Mucosa of gallbladder (tissue), 1 donor: ENCODE data around the gene HPCAL1. TPM values are rescaled to one million over a fixed set of nuclear protein-coding genes. Genes with fewer than 3 reads are reported as not detected.

Experiments
- DNase-seq: peaks from one replicate; pipeline ENCODE4 v3.0.0-alpha.2; 2020; ENCODE audit warnings: low spot score
- total RNA-seq: library from RNA; stranded (reverse); gene quantifications from one replicate; pipeline ENCODE4 v1.2.1, GENCODE V29; 2021
- donor health status: DM: no; HTN: no; CAD: no.

The HPCAL1 gene
- total RNA-seq, 1 donor from 2014 or later, result 44.0 TPM

DNA sequence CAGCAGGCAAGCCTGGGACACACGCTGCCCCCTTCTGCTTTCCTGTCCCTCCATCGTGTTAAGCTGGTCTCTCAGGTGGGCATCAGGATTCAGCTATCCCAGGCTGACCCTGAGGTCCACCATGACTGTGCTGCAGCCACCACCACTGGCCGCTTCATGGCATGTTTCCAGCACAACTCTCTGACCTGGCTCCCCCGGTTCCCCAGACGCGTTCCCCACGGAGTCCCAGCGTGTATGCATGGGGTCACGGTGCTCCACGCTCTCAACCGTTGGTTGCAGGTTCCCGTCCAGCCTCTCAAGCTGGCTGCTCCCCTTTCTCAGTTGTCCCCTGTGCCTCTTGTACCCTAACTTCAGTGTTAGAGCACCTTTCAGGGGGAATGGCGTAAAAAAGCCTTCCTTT, 20.3 kb downstream of the HPCAL1 start:
- no peak for DNase-seq

DNA sequence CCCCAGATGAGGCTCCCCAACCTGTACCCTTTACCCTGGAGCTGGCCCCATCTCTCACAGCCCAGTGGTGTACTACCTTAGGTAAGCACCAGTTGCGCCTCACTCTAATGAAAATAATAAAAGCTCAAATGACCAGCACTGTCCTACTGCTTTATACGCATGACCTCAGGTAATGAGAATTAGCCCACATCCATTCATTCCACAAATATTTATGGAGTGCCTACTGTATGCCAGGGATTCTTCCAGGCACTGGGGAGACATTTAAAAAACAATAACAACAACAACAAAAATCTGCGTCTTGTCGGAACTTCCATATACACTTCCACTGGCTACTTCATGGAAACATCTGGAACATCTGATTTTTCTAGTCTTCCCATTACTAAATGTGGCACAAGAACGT, 20.8 kb downstream of the HPCAL1 start:
- no peak for DNase-seq

DNA sequence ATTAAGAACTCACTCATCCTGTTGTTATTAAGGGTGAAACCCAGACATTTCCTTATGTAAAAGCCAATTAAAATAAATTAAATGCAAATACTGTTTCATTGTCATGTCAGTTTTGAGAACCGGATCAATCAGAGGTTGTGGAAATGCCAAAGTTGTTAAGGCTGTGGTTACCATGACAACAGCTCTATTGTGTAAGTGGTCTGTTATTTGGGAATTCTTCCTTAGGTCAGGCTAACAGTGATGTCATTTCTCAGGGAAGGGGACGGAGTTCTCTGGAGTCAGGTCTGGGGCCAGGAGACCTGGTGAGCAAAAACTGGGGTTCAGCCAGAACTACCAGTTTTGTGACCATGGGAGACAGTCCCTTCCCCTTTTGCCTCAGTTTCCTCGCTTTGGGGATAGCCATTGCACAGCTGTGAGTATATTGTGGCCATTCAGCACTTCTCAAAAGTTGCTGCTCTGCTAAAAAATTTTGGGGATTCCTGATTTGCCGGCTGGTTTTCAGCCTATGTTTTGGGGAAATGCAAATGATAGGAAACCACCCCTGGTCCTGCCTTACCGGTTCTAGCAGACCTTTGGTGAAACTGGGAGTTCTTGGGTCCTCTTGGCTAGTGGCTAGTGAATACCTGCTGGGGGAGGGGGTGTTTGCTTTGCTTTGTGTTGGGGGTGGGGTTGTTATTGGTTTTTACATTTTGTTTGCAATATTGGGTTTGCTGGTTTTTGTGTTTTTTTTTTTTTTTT, 21.6 kb downstream of the HPCAL1 start:
- no peak for DNase-seq

DNA sequence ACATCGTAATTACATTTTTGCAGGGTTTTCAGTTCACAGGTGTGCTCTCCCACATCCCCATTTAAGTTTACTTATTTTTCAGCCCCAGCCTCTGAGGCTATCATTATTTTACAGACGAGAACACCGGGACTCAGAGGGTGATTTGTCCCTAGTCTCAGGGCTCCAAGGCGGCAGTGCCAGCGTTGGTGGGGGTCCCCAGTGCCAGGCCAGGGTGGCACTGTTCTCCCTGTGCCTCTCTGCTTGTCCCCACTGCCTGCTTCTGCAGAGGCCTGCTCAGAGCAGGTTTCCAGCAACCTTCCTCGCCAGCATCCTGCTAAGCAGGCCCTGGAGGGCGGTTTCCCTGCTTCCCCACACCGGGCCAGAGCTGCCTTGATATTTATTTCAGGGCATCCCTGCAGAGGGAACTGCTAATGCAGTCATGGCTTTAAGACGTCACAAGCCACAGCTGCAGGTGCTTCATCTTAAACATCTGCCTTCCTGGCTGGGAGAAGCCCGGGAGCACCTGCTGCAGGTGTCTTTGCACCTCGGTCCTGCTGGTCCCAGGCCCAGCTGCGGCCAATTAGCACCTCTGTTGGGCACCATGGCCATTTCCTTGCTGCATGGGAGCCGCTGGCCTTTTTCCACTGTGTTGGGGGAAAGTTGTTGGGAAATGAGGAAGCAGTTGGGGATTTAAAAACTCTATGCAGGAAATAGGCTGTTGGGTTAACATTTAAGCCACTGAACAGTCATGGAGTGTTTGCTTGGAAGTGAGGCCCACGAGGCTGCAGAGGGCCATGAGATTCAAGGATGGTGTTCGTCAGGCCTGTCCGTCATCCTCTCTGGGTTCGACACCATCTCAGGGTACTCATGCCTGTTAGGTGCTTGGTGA, 22.8 kb downstream of the HPCAL1 start:
- no peak for DNase-seq

DNA sequence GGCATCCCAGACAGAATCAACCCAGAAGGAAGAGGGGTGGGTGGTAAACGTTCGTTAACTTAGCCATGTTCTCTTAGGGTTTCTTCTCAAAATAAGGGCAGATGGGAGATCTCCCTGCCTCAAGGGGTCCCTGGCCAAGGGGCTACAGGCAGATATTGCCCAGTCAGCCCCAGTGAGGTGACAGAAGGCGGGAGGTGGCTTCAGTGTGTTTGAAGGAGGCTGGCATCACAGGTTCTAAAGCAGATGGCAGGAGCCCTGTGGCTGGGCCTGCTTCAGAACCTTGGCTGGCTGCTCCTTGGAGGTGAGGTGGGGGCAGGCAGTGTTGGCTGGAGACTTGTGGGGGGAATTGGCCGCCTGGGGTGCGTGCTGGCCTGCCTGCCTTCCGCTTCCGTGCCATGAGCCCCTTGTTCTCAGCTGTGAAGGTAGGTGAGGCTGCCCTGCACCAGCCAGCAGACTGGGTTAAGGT, 23.5 kb downstream of the HPCAL1 start:
- DNase-seq, result no peak

DNA sequence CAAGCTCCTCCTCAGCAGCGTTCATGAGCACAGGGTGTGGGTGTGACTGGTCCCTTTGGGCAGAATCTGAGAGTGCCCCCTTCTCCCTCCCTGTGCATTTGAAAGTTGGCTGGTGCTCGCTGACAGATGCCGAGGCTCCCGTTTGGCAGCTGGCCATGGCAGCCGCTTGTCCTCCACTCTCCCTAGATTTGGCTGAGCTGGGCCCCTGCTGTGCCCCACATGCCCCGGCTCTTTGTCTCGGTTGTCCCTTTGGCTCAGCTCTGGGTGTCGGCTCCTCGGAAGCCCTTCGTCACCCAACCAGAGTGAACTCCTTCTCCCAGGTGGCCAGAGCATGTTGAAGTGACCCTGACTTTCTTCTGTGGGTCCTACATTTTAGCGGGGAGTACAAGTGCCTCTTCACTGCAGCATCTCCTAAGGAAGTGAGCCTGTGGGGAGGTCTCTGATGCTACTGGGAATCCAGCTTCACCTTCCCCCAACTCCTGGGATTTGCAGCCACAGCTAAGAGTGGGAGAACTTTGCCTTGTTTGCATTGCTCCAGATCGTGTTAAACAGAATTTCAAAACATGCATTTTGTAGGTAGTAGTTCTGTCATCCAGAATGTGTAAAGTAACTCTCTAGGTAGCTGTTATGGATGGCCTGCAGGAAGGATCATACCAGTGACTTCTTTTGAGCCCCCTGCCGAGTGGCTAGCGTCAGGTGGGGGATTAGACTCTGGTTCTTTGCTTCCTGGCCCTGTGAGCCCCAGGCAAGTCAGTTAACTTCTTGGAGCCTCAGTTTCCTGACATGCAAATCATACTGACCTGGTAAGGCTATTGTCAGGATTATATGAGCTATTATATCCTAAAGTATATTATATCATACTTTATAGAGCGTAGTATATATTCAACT, 24.2 kb downstream of the HPCAL1 start:
- DNase-seq, result no peak

DNA sequence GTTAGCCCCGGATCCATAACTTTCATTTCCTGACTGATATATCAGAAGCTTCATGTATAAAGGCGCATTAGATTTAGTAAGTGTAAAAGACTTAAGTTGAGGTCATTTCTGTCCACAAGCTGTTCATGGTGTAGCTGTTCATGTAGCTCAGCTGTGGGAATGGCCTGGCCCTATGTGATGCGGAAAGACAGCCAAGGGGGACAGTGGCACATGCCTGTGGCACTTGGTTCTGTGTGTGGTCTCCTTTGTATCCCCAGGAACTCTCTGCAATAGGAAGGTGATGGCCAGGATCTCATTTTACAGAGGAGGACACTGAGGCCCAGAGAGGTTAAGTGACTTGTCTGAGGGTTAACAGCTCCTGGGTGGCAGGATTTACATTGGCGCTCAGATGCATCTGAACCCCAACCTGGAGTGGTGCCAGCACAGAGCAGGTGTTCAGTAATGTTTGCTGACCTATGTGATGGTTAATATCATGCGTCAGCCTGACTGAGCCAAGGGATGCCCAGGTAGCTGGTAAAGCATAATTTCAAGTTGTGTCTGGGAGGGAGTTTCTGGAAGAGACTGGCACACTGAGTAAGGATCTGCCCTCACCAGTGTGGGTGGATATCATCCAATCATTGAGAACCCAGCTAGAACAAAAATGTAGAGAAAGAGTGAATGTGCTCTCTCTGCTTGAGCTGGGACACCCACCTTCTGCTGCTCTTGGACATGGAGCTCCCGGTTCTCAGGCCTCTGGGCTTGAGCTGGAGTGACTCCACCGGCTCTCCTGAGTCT, 25.4 kb downstream of the HPCAL1 start:
- no peak for DNase-seq

DNA sequence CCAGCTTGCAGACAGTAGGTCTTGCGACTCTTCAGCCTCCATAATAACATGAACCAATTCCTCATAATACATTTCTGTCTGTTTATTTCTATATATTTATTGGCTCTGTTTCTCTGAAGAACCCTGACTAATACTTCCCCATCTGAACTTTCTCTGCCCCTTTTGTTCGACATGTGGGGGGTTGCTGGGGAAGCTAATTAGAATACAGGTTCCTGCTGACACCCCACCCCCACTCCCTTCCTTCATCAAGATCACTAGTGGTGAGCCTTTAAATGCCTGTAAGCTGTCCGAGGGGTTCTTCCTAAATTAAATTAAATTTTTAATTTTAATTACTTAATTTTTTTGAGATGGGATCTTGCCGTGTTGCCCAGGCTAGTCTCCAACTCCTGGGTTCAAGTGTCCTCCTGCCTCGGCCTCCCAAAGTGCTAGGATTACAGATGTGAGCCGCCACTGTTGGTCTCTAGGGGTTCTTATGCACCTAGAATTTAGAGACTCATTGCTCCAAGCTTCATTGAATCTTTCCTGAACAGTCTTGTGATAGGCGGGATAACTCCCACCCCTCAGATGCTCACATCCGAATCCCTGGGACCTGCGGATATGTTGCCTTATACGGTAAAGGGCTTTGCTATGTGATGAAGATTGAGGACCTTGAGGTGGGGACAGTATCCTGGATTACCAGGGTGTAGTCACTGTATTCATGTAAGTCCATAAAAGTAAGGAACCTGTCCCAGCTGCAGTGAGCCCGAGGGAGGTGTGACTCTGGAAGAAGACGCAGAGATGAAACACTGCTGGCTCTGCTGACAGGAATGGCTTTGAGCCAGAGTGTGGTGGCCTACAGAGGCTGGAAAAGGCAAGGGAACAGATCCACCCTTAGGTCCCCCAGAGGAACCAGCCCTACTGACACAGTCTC, 26.2 kb downstream of the HPCAL1 start:
- DNase-seq, result no peak

DNA sequence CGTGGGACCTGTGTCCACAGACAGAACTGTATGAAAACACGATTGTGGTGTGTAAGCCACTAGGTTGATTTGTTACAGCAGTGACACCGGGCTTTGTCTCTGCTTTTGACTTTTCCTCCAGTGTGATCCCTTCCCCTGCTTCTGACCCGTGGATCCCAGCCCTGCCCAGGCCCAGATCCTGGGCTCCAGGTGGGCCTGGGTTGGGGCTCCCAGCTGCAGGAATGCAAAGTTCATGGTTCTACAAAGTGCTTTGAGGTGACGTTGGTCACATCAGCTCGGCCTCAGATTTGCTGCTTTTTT, 26.8 kb downstream of the HPCAL1 start:
- DNase-seq, result no peak

DNA sequence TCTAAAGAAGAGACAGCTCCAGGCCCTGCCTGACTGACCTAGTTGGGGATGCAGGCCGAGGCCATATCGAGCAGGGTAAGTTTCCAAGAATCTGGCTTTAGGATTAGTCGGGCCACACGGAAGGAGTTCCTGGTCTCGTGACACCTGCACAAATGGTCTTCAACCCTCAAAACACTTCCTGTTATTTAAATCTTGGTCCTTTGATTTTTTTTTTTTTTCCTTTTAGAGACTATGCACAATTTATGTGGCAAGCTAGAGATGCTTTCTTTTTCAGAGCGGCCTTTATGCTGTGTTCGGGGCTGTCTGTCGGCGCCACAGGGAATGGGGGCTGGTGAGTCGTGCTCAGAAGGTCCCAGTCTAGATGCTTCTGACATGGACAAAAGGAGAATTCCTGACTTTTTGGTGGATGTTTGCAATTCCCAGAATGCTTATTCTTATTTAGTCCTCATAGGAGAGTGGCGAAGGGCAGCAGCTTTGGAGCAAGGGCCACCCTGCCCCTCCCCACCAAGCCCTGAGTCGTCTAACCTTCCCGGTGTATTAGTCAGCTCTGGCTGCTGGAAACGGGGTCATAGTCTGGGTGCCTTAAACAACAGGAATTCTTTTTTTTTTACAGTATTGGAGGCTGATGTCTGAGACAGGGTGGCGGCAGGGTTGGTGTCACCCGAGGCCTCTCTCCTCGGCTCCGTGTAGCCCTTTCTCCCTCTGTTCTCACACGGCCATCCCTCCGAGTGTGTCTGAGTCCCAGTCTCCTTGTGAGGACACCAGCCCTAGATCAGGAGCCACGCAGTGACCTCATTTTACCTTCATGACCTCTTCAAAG, 27.4 kb downstream of the HPCAL1 start:
- DNase-seq, result no peak

DNA sequence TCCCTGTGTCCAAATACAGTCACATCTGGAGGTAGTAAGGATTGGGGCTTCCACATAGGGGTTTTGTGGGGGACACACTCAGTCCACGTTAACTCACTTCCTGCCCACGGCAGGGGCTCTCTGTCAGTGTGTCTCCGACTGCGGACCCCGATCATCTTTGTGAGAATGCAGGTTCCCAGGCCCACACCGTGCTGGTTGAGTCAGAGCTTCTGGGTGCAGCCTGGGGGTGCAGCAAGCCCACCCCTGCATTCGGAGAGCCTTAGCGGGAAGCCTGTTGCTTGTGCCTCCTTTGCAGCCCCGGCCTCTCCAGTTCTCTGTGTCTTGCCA, 28.0 kb downstream of the HPCAL1 start:
- no peak for DNase-seq

DNA sequence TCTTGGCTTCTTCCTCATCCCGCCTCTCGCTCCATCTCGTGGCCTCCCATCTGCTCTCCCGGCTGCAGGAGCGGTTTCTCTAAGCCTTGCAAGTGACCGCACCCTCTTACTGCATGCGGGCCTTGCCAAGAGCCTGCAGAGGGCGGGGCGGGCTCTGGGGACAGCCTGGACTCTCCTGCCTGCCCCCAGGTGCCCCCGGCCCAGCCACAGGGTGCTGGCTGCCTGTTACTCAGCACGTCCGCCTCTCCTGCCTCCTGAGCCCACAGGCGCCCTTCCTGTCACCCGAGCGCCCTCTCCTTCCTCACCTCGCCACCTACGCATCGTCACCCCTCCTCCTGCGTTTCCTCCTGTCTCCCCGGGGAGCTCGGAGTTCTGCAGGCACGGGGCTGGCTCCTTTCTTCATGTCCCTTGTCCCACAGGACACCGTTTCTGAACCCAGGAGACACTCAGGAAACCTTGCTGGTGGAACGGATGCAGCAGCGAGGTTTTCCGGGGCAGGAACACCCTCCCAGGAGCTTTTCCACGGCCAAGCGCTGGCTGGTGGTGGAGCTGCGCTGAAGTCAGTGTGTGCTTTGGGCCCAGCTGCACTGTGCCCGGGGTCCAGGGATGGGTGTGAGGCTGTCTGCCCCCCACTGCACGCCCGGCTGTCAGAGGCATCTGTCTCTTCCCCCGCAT, 28.5 kb downstream of the HPCAL1 start:
- DNase-seq, result peak; percentile 65

DNA sequence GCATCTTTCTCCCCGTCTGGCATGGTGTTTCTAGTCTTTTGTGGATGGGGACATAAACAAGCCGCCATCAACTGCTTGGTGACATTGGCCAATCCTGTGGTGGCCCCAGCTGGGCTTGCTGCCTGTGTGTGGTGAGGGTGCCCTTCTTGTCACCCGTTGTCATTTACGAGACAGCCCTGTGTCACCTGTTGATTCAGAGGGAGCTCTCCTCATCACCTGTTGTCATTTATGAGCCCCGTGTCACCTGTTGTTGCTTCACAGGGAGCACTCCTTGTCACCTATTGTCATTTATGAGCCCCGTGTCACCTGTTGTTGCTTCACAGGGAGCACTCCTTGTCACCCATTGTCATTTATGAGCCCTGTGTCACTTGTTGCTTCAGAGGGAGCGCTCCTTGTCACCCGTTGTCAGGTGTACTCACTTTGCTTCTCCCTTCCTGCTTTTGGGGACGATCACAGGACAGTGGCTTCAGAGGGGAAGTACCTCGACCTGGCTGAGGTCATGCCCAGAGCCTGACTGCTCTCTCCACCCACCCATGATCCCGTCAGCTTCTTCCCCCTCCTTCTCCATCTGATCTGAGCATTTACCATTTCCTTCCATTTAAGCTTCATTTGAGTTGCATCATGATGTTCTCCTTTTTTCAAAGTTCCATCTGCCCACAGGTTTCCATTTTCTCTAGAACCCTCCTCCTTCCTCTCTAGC, 29.1 kb downstream of the HPCAL1 start:
- DNase-seq, result peak; percentile 30

DNA sequence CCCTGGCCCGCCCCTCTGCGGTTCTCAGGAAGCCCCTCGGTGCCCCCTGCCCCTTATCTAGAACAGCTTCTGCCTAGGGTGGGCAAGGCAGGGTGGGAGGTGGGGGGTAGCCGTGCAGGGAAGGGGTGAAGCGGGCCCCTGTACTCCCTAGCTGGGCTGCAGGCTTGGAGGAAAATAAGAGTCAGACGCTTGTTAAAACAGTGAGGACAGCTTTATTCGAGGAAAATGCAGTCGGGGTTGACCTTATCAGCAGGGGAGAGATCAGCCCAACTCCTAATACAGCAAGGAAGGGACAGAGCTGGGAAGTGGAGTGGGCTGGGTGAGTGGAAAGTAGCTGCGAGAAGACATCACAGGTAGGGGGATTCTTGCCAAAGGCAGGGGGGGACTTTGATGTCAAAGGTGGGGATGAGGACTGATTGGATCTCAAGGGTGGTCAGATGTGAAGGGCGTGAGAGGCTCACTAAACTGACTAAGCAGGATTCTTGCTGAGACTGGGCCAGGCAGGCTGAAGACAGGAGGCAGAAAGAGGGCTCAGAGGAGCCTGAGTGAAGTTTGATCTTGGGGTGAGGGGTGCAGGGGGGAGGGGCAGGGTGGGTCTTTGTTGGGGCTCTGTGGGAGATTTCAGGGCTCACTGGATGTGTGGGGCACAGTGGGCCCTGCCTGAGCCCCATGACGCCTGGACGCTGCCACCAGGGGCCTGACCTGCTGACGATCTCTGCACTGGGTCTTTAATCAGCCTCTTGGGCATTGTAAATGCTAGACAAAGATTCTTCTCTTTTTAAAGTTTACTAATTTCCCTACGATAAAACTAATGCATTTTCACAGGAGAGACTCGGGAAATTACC, 29.9 kb downstream of the HPCAL1 start:
- no peak for DNase-seq

DNA sequence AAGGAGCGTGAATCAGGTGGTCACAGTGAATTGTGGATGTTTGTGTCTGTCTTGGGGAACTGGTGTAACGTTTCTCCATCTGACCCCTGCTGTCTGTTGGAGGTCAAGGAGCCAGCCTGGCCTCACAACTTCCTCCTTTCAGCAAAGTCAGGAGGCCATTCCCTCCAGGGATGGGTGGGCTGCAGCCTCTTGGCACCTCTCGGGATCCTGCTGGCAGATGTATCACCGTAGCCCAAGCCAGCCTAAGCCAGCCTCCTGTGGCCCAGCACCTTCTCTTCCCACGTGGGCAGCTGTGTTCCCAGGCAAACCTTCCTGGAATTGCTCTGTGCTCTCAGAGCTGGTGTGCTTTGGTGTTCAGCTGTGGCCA, 30.5 kb downstream of the HPCAL1 start:
- no peak for DNase-seq

DNA sequence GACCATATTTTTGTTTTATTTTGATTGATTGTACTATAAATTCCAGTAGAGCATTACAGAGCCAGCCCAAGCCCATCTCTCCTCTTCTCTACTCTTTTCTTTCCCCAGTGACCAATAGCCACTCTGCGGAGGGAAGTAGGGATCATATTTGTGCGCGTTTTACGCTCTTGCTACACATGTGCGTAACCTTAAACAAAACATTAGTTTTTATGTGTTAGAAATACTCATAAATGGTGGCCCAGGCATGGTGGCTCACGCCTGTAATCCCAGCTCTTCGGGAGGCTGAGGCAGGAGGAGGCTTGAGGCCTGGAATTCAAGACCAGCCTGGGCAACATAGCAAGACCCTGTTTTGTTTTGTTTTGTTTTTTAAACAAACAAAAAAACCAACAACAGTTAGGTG, 31.3 kb downstream of the HPCAL1 start:
- DNase-seq, result no peak

DNA sequence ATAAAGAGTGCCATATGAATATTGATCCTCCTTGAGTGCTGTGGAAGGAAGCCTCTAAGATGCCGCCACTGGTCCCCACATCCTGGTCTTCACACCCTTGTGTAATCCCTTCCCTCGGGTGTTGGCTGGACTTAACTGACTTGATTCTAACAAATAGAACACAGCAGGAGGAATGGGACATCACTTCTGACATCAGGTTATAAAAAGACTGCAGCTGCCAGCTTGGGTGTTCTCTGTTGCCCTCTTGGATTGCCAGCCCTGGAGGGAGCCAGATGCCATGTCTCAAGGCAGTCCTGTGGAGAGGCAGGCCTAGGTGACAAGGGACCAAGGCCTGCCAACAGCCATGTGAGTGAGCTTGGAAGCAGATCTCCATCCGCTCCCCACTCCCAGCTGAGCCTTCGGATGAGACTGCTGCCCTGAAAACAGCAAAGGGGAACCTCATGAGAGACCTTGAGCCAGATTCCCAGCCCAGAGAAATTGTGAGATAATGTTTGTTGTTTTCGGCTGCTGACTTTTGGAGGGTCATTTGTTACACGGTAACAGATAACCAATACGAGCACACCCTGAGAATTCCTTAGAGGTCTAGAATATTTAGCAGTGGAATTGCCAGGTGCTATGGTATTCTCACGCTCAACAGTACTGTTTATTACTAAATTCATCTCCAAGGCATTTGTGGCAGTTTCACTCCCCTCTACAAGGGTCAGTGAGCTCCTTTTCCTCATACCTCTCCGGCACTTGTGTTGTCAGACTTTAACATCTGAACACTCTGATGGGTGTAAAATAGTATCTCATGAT, 32.5 kb downstream of the HPCAL1 start:
- no peak for DNase-seq
